Memory B cell (primary cell): ENCODE results near the gene NT5C2.
"Not testable (repeated sequence)": the region's sequence is repeated elsewhere in the genome, so short reads cannot be mapped to it uniquely, and the experiment has no call there.

Source experiments
- ATAC-seq: fragments of 150-1000 bp; cut with Tn5 transposase; 2 replicates; pipeline ENCODE4 v1.10.0; 2021; ENCODE audit warnings: low read depth, mild to moderate bottlenecking, moderate library complexity
- DNase-seq, 2 donors: peaks; one replicate each; pipeline ENCODE4 v3.0.0; 2022; ENCODE audit warnings: low spot score in 2 of 2
- H3K27ac Mint-ChIP-seq: one replicate; pipeline ENCODE4 v1.8.0; 2022; ENCODE audit warnings: mild to moderate bottlenecking, moderate library complexity, mixed read lengths
- H3K27me3 Mint-ChIP-seq: one replicate; pipeline ENCODE4 v1.8.0; 2022; ENCODE audit warnings: mixed read lengths
- H3K36me3 Mint-ChIP-seq: one replicate; pipeline ENCODE4 v1.8.0; 2022; ENCODE audit warnings: mild to moderate bottlenecking, mixed read lengths
- H3K4me1 Mint-ChIP-seq: one replicate; pipeline ENCODE4 v1.8.0; 2022; ENCODE audit warnings: mixed read lengths
- H3K4me3 Mint-ChIP-seq: one replicate; pipeline ENCODE4 v1.8.0; 2022; ENCODE audit warnings: mild to moderate bottlenecking, moderate library complexity, mixed read lengths
- H3K9me3 Mint-ChIP-seq: one replicate; pipeline ENCODE4 v1.8.0; 2022; ENCODE audit warnings: mixed read lengths

The NT5C2 gene

DNA sequence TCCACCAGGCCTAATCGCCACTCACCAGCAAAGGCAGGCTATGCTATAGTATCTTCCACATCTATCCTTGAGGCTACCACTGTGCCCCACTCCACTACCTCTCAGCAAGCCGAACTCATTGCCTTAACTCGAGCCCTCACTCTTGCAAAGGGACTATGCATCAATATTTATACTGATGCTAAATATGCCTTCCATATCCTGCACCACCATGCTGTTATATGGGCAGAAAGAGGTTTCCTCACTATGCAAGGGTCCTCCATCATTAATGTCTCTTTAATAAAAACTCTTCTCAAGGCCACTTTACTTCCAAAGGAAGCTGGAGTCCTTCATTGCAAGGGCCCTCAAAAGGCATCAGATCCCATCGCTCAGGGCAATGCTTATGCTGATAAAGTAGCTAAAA, 17.2 kb upstream of the NT5C2 start:
- Mint-ChIP-seq H3K27me3 (peaks cover 12% of the 10 kb centered on the region), H3K9me3 (peaks cover 19% of the 10 kb centered on the region), H3K36me3 (peaks cover 15% of the 10 kb centered on the region)
- H3K27ac Mint-ChIP-seq, DNase-seq, H3K4me1 Mint-ChIP-seq, H3K4me3 Mint-ChIP-seq, ATAC-seq: not testable (repeated sequence)

GRCh38 chr10:103207643-103208042, 14.6 kb upstream of the NT5C2 start:
- H3K4me3 Mint-ChIP-seq, H3K4me1 Mint-ChIP-seq, DNase-seq, H3K27me3 Mint-ChIP-seq, ATAC-seq, H3K27ac Mint-ChIP-seq: not testable (repeated sequence)
- Mint-ChIP-seq H3K9me3 (peaks cover 16% of the 10 kb centered on the region), H3K36me3 (peaks cover 12% of the 10 kb centered on the region)

- peaks cover 12% of the 10 kb centered on the region for H3K9me3 Mint-ChIP-seq
- DNase-seq (no peak), ATAC-seq (no peak)
- H3K27me3 Mint-ChIP-seq, result peaks cover 7% of the 10 kb centered on the region
- no peak overlapping the region for H3K4me3 Mint-ChIP-seq
- peaks cover 10% of the 10 kb centered on the region for H3K36me3 Mint-ChIP-seq
- no peaks in the 10 kb centered on the region for H3K4me1 Mint-ChIP-seq
- no peak overlapping the region for H3K27ac Mint-ChIP-seq
Observed at GRCh38 chr10:103207141-103207540, 14.1 kb upstream of the NT5C2 start.

GRCh38 chr10:103206715-103207114, 13.6 kb upstream of the NT5C2 start:
- H3K4me3 Mint-ChIP-seq, DNase-seq, H3K4me1 Mint-ChIP-seq, H3K27me3 Mint-ChIP-seq, H3K27ac Mint-ChIP-seq, H3K9me3 Mint-ChIP-seq, H3K36me3 Mint-ChIP-seq, ATAC-seq: not testable (repeated sequence)

- not testable (repeated sequence) for H3K36me3 Mint-ChIP-seq, H3K27me3 Mint-ChIP-seq, H3K4me3 Mint-ChIP-seq, H3K9me3 Mint-ChIP-seq, H3K27ac Mint-ChIP-seq, DNase-seq, H3K4me1 Mint-ChIP-seq, ATAC-seq
Observed at GRCh38 chr10:103205401-103205800, 12.3 kb upstream of the NT5C2 start.

DNA sequence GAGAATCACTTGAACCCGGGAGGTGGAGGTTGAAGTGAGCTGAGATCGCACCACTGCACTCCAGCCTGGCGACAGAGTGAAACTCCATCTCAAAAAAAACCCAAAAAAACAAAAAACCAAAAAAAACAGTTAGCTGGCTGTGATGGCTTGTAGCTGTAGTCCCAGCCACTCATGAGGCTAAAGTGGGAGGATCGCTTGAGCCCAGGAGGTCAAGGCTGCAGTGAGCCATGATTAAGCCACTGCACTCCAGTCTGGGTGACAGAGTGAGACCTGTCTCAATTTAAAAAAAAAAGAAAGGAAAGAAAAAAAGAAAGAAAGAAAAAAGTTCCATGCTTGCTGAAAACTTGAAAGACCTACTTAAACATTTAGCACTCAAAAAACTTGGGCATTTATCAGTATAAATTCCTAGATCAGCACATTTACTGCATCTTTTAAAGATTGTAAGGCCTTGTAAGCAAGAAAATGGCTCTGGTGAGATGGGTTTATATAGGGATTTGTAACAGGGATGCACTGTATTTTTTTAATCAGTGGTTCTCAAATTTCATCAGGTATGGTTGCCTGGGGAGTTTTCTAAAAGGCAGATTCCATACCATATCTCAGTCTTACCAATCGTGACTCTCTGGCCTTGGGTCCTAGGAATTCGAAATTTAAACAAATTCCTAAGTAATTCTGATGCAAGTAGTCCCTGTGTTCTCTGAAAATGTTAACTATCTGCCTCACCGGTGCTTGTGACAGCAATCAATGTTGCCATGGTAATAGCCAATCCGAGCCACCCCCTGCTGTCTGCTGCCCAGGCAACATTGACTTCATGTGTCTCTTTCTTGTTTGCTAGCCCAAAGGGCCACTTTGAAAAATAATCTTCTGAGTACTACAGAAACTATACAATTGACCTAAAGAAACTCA, 11.5 kb upstream of the NT5C2 start:
- Mint-ChIP-seq H3K9me3 (peaks cover 9% of the 10 kb centered on the region), H3K27me3 (peaks cover 5% of the 10 kb centered on the region), H3K4me1 (no peaks in the 10 kb centered on the region), H3K4me3 (no peak overlapping the region), H3K36me3 (peaks cover 8% of the 10 kb centered on the region), H3K27ac (no peak overlapping the region)
- DNase-seq, result no peak
- ATAC-seq, result no peak

- no peak for DNase-seq
- peaks cover 9% of the 10 kb centered on the region for H3K9me3 Mint-ChIP-seq
- peaks cover 5% of the 10 kb centered on the region for H3K27me3 Mint-ChIP-seq
Observed at GRCh38 chr10:103203466-103203865, 10.4 kb upstream of the NT5C2 start.

GRCh38 chr10:103202319-103202718, 9.2 kb upstream of the NT5C2 start:
- Mint-ChIP-seq H3K36me3 (peaks cover 8% of the 10 kb centered on the region), H3K4me1 (no peaks in the 10 kb centered on the region), H3K27me3 (peaks cover 5% of the 10 kb centered on the region), H3K9me3 (peaks cover 9% of the 10 kb centered on the region), H3K4me3 (no peak overlapping the region), H3K27ac (no peak overlapping the region)
- ATAC-seq (no peak), DNase-seq (no peak)

More at GRCh38 chr10:103203466-103203865, 10.4 kb upstream of the NT5C2 start:
- Mint-ChIP-seq H3K4me3 (no peak overlapping the region), H3K36me3 (peaks cover 8% of the 10 kb centered on the region), H3K27ac (no peak overlapping the region), H3K4me1 (no peaks in the 10 kb centered on the region)
- no peak for ATAC-seq

DNA sequence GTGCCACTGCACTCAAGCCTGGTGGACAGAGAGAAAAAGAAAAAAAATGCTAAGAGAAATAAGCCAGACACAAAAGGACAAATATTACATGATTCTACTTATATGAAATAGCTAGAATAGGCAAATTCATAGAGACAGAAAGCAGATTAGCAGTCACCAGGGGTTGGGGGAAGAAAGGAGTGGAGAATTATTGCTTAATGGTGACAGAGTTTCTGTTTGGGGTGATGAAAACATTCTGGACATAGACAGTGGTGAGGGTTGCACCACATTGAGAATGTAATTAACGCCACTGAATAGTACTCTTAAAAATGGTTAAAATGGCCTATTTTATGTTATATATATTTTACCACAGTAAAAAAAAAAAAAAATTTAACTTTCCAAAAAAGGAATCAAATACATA, 6.4 kb upstream of the NT5C2 start:
- Mint-ChIP-seq H3K9me3 (no peaks in the 10 kb centered on the region), H3K27me3 (no peaks in the 10 kb centered on the region), H3K27ac (no peak overlapping the region), H3K4me3 (no peak overlapping the region), H3K36me3 (no peaks in the 10 kb centered on the region), H3K4me1 (no peaks in the 10 kb centered on the region)
- ATAC-seq, result no peak
- no peak for DNase-seq

DNA sequence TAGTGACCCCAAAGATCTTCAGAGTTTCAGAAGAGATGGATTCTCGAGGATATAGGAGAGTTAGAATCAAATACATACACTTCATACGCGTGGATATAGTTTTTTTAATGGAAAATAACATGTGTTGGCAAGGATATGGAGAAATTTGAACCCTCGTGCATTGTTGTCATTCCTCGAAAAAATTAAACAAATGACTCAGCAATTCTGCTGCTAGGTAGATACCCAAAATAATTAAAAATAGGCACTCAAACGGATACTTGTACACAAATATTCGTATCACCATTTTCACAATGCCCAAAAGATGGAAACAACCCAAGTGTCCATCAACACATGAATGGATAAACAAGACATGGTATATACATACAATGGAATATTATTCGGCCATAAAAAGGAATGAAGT, 5.6 kb upstream of the NT5C2 start:
- no peak overlapping the region for H3K27ac Mint-ChIP-seq
- DNase-seq (no peak), ATAC-seq (no peak)
- H3K9me3 Mint-ChIP-seq, result no peaks in the 10 kb centered on the region
- H3K36me3 Mint-ChIP-seq, result no peaks in the 10 kb centered on the region
- no peak overlapping the region for H3K4me3 Mint-ChIP-seq
- H3K27me3 Mint-ChIP-seq, result no peaks in the 10 kb centered on the region
- H3K4me1 Mint-ChIP-seq, result peaks cover 7% of the 10 kb centered on the region

DNA sequence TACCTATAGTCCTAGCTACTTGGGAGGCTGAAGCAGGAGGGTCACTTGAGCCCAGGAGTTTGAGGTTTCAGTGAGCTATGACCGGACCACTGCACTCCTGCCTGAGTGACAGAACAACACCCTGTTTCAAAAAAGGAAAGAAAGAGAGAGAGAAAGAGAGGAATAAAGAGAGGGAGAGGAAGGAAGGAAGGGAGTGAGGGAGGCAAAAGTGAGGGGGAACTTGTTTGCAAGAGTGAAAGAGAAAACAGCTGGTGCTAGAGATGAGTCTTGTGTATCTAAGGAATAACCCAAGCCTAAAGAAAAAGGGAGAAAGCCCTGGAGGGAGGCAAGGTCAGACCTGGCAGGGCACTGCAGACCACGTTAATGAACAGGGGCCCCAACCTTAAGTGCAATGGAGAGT, 4.8 kb upstream of the NT5C2 start:
- Mint-ChIP-seq H3K4me3 (no peak overlapping the region), H3K27ac (no peak overlapping the region), H3K9me3 (no peaks in the 10 kb centered on the region), H3K27me3 (no peaks in the 10 kb centered on the region), H3K36me3 (no peaks in the 10 kb centered on the region), H3K4me1 (peaks cover 11% of the 10 kb centered on the region)
- DNase-seq (no peak), ATAC-seq (no peak)

DNA sequence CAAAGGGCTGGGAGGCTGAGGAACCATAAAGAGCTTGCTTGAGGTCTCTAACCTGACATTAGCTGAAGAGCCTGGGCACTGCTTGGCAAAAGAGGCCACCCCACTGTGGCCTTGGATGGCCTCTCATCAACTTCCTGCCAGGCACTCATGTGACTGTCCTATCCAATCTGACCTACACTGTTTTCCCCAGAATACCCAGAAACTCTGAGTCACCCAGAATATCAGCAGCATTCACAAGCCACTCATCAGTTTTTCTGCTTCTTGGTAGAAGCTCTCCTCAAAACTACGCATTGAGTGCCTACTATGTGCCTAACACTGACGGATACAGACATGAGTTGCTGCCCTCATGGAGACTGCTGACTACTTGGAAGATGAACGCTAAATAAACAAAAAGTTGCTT, 4.1 kb upstream of the NT5C2 start:
- H3K27ac Mint-ChIP-seq, result no peak overlapping the region
- H3K4me1 Mint-ChIP-seq, result peaks cover 11% of the 10 kb centered on the region
- no peaks in the 10 kb centered on the region for H3K27me3 Mint-ChIP-seq
- H3K9me3 Mint-ChIP-seq, result no peaks in the 10 kb centered on the region
- H3K4me3 Mint-ChIP-seq, result no peak overlapping the region
- no peak for DNase-seq
- ATAC-seq, result no peak
- no peaks in the 10 kb centered on the region for H3K36me3 Mint-ChIP-seq

DNA sequence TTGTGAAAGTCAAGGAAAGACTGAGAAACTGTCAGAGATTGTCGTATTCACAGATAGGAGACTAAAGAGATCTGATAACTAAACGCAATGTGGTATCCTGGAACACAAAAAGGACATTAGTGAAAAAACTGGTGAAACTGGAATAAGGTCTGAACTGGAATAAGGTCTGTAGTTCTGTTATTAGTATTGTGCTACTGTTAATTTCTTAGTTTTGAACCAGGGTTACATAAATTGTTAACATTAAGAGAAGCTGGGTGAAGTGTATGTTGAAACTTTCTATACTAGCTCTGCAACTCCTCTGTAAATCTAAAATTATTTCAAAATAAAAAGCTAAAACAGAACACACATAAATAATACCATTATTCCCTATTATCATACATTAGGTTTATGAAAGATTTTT, 3.4 kb upstream of the NT5C2 start:
- no peak for DNase-seq
- H3K36me3 Mint-ChIP-seq, result no peaks in the 10 kb centered on the region
- no peaks in the 10 kb centered on the region for H3K9me3 Mint-ChIP-seq
- H3K4me3 Mint-ChIP-seq, result no peak overlapping the region
- ATAC-seq, result no peak
- H3K4me1 Mint-ChIP-seq, result peaks cover 16% of the 10 kb centered on the region
- H3K27me3 Mint-ChIP-seq, result no peaks in the 10 kb centered on the region
- no peak overlapping the region for H3K27ac Mint-ChIP-seq

DNA sequence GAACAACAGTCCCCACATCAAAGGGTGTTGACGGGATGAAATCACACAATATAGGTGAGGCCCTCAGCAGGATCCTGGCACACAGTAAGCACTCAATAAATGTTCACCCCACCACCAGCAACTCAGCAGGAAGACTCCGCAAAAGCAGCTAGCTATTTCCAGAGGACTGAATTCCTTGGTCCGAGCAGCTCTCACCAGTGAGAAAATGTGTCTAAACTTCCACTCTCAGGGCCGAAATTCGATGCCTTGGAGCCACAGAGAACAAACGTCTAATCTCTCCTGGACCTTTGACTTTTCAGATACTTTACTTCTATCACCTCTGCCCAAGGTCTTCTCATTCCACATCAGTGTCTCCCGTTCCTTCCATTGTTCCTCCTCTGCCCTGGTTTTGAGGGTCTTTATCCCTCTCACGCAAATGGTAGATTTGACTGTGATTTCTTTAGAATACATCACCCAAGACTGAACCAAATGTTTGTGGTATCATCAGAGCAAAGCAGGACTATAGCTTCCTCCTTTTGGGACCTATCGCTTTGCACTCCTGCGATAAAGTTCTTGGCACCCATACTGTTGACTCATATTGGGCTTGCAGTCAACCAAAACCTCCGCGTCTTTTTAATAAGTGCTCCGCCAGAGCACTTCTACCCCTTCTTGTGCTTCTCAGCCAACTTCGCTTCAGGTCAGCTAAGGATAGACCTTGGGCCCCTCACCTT, 903 bp upstream of the NT5C2 start:
- Mint-ChIP-seq H3K27me3 (no peaks in the 10 kb centered on the region), H3K36me3 (peaks cover 3% of the 10 kb centered on the region), H3K4me3 (peak overlapping the region; percentile 100), H3K4me1 (peaks cover 24% of the 10 kb centered on the region), H3K9me3 (no peaks in the 10 kb centered on the region), H3K27ac (peak overlapping the region; percentile 99)
- peak; percentile 20 for ATAC-seq
- DNase-seq, result peak; percentile 4 to 18
